NCI-H69 (cell line): Measurements from ENCODE around the gene TCF25.
A peak's percentile ranks its signal among the peaks of the same experiment; 100 is the strongest.
"Not testable (repeated sequence)": the region's sequence is repeated elsewhere in the genome, so short reads cannot be mapped to it uniquely, and the experiment has no call there.

Source experiments
- DNase-seq: peaks from one replicate; lab custom pipeline; 2025; lab: John Stamatoyannopoulos, UW

Gene TCF25

GRCh38 chr16:89873109-89873971 is at the start of gene TCF25:
TCF25 (plus strand) TSS chr16:89873592; CDS start chr16:89873668, 76 bp downstream.
- DNase-seq: peak; percentile 89

GRCh38 chr16:89823824-89824148 is 49.6 kb upstream of the TCF25 start:
- DNase-seq: peak; percentile 40

- DNase-seq: no peak
Measured at GRCh38 chr16:89826531-89827382, 46.6 kb upstream of the TCF25 start.

GRCh38 chr16:89827383-89828198 is 45.8 kb upstream of the TCF25 start:
- DNase-seq: peak; percentile 65

GRCh38 chr16:89828199-89828869 is 45.1 kb upstream of the TCF25 start, which contains the start of gene SPIRE2:
SPIRE2 (plus strand) TSS chr16:89828475; CDS start chr16:89828551, 76 bp downstream.
- DNase-seq: peak; percentile 74

GRCh38 chr16:89828870-89829629 is 44.3 kb upstream of the TCF25 start:
- peak; percentile 64 for DNase-seq

- peak; percentile 33 for DNase-seq
Measured at GRCh38 chr16:89829630-89830437, 43.6 kb upstream of the TCF25 start.

GRCh38 chr16:89831810-89832328 is 41.5 kb upstream of the TCF25 start:
- no peak for DNase-seq

GRCh38 chr16:89833664-89834363 is 39.6 kb upstream of the TCF25 start:
- not testable (repeated sequence) for DNase-seq

GRCh38 chr16:89834813-89835363 is 38.5 kb upstream of the TCF25 start:
- DNase-seq: not testable (repeated sequence)

GRCh38 chr16:89836484-89836883 is 36.9 kb upstream of the TCF25 start:
- DNase-seq: not testable (repeated sequence)

- DNase-seq: no peak
Measured at GRCh38 chr16:89837014-89837546, 36.3 kb upstream of the TCF25 start.

- DNase-seq: no peak
Measured at GRCh38 chr16:89841275-89841674, 32.1 kb upstream of the TCF25 start.

GRCh38 chr16:89842471-89843408 is 30.7 kb upstream of the TCF25 start:
- no peak for DNase-seq

GRCh38 chr16:89843409-89844350 is 29.7 kb upstream of the TCF25 start:
- no peak for DNase-seq

- peak; percentile 19 for DNase-seq
Measured at GRCh38 chr16:89844739-89845339, 28.6 kb upstream of the TCF25 start.
